Rectal smooth muscle tissue (tissue), 1 donor: Measurements from ENCODE around the gene KDM6A.
"Not testable (repeated sequence)": the region's sequence is repeated elsewhere in the genome, so short reads cannot be mapped to it uniquely, and the experiment has no call there.

ENCODE experiments used
- H3K27ac ChIP-seq: one replicate; pipeline ENCODE4 v1.7.0; 2013; ENCODE audit warnings: low read depth, low read length, inconsistent platforms
- H3K27me3 ChIP-seq: one replicate; pipeline ENCODE4 v1.7.0; 2013; ENCODE audit warnings: low read length; ENCODE audit not compliant: control insufficient read depth, insufficient read depth
- H3K36me3 ChIP-seq: one replicate; pipeline ENCODE4 v1.7.0; 2013; ENCODE audit warnings: low read length; ENCODE audit not compliant: control insufficient read depth, insufficient read depth
- H3K4me1 ChIP-seq: one replicate; pipeline ENCODE4 v1.7.0; 2013; ENCODE audit warnings: low read length; ENCODE audit not compliant: control insufficient read depth, insufficient read depth
- H3K4me3 ChIP-seq: one replicate; pipeline ENCODE4 v1.7.0; 2013; ENCODE audit warnings: low read length
- H3K9ac ChIP-seq: one replicate; pipeline ENCODE4 v1.7.0; 2013; ENCODE audit warnings: low read length

The KDM6A gene

GRCh38 chrX:44911074-44911600 is 38.1 kb downstream of the KDM6A start:
- H3K4me1 ChIP-seq, H3K27ac ChIP-seq, H3K36me3 ChIP-seq, H3K9ac ChIP-seq, H3K4me3 ChIP-seq, H3K27me3 ChIP-seq: not testable (repeated sequence)

DNA sequence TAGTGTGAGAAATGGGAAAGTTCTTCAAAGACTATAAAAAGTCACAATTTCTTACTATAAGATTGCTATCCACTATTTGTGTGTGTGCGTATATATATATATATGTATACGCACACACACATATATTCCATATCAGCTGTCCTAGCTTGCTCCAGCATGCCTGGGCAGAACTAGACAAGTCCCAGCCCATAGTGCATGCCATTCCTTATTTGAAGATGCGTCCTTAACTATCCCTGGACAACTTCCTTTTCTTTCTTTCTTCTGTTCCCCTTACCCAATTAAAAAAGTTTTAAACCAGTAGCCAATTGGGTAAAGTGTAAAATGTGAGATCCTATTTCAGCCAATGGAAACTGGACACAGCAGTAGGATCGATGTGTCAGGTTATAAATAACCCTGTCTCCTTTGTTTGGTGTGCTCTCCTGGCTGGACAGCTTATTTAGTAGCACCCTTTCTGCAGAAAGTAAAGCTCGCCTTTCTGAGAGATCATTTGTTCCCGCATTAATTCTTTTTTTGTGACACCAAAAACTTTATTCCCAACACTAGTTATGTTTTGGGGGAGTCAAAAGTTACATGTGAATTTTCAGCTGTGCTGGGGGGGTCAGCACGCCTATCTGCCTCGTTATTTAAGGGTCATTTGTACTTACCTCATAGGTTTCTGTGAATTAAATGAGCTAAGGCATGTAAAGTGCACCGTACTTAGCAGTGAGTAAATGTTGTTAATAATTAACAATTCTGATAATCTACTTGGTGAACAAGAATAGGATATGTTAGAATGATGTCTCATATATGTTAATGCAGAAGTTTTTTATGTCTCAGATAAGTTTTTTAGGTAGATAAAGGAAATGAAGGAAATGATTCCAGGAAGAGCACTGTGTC is 40.9 kb downstream of the KDM6A start:
- no peak overlapping the region for H3K4me3 ChIP-seq
- H3K9ac ChIP-seq, result no peak overlapping the region
- no peak overlapping the region for H3K27ac ChIP-seq
- H3K36me3 ChIP-seq, result no peaks in the 10 kb centered on the region
- no peaks in the 10 kb centered on the region for H3K4me1 ChIP-seq
- H3K27me3 ChIP-seq, result no peaks in the 10 kb centered on the region

GRCh38 chrX:44914532-44915198 is 41.7 kb downstream of the KDM6A start:
- no peak overlapping the region for H3K9ac ChIP-seq
- no peaks in the 10 kb centered on the region for H3K36me3 ChIP-seq
- no peaks in the 10 kb centered on the region for H3K4me1 ChIP-seq
- no peak overlapping the region for H3K4me3 ChIP-seq
- H3K27ac ChIP-seq, result no peak overlapping the region
- H3K27me3 ChIP-seq, result no peaks in the 10 kb centered on the region

- Histone ChIP-seq H3K4me1 (no peaks in the 10 kb centered on the region), H3K27me3 (no peaks in the 10 kb centered on the region), H3K27ac (no peak overlapping the region), H3K9ac (no peak overlapping the region), H3K4me3 (no peak overlapping the region), H3K36me3 (no peaks in the 10 kb centered on the region)
Observed at GRCh38 chrX:44915361-44915868, 42.4 kb downstream of the KDM6A start.

DNA sequence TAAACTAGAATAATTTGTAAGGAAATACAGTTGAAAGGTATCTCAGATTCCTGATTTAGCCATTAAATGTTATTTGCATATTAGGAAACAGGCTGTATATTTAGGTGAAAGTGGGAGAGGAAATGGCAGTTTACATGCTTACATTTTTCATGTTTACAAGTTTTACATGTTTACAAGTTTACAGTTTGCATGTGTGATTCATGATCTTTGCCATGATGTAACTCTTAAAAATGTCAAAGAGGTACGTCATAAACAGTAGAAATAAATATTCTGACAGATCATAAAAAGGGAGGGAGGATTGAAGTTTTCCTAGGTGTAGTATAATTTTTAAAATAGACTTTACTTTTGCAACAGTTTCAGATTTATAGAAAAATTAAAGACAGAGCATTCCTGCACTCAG is 45.7 kb downstream of the KDM6A start:
- H3K36me3 ChIP-seq, result no peaks in the 10 kb centered on the region
- H3K4me3 ChIP-seq, result no peak overlapping the region
- no peaks in the 10 kb centered on the region for H3K4me1 ChIP-seq
- no peaks in the 10 kb centered on the region for H3K27me3 ChIP-seq
- no peak overlapping the region for H3K9ac ChIP-seq
- no peak overlapping the region for H3K27ac ChIP-seq

DNA sequence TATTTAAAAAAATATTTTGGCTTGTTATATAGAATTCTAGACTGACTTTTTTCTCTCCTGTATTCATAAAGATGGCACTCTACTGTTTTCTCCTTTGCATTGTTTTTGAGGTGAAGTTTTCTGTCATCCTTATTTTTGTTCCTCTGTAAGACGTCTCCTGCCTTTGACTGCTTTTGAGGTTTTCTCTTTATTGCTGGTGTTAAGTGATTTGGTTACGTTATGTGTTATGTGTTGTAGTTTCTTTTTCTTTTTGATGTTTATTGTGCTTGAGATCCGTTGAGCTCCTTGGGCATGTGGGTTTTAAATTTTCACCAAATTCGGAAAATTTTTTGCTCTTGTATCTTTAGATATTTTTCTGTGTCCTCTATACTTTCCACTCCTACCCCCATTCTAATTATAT is 50.0 kb downstream of the KDM6A start:
- Histone ChIP-seq H3K27ac (no peak overlapping the region), H3K4me3 (no peak overlapping the region), H3K36me3 (no peaks in the 10 kb centered on the region), H3K9ac (no peak overlapping the region), H3K4me1 (no peaks in the 10 kb centered on the region), H3K27me3 (no peaks in the 10 kb centered on the region)

DNA sequence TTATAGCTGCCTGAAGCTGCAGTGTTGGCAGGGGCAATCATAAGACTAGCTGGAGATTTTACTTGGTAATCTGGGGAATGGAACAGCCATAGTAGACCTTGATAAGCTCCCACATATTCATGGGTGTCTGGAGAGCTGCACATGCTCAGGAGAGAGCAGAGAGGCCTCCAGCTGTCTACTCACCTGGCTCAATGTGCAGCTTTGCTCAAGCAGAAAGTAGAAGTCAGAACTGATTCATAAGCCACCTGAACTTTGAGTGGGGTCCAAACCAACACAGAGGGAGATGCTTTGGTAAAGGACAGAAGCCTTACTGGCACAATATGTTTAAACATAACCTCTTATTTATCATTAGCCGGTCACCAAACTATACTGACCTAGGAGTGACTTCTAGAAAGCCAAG is 54.4 kb downstream of the KDM6A start:
- Histone ChIP-seq H3K4me3 (no peak overlapping the region), H3K36me3 (no peaks in the 10 kb centered on the region), H3K4me1 (no peaks in the 10 kb centered on the region), H3K9ac (no peak overlapping the region), H3K27me3 (no peaks in the 10 kb centered on the region), H3K27ac (no peak overlapping the region)

- Histone ChIP-seq H3K4me1 (no peaks in the 10 kb centered on the region), H3K4me3 (no peak overlapping the region), H3K27ac (no peak overlapping the region), H3K36me3 (no peaks in the 10 kb centered on the region), H3K9ac (no peak overlapping the region), H3K27me3 (no peaks in the 10 kb centered on the region)
Observed at GRCh38 chrX:44931441-44931973, 58.5 kb downstream of the KDM6A start.

DNA sequence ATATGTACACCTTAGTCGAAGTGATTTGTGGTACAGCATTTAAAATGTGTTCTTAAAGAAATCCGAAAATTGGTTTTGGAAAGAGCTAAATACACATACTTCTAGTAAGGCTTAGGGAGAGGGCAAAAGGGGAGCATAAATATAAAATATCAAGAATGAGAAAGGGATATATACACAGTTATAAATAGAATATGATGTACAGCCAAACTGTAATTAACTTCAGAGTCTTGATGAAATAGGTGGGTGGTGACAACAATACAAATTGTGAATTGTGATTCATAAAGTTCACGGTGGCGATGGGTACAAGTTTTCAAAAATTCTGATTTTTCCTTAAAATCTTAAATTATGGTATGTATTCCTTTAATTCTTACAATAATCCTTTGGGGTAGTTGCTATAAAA is 62.2 kb downstream of the KDM6A start:
- Histone ChIP-seq H3K4me1 (no peaks in the 10 kb centered on the region), H3K36me3 (no peaks in the 10 kb centered on the region), H3K27ac (no peak overlapping the region), H3K9ac (no peak overlapping the region), H3K27me3 (no peaks in the 10 kb centered on the region), H3K4me3 (no peak overlapping the region)

GRCh38 chrX:44935640-44936039 is 62.7 kb downstream of the KDM6A start:
- H3K9ac ChIP-seq, result no peak overlapping the region
- H3K4me1 ChIP-seq, result no peaks in the 10 kb centered on the region
- H3K4me3 ChIP-seq, result no peak overlapping the region
- H3K36me3 ChIP-seq, result no peaks in the 10 kb centered on the region
- no peak overlapping the region for H3K27ac ChIP-seq
- H3K27me3 ChIP-seq, result no peaks in the 10 kb centered on the region

DNA sequence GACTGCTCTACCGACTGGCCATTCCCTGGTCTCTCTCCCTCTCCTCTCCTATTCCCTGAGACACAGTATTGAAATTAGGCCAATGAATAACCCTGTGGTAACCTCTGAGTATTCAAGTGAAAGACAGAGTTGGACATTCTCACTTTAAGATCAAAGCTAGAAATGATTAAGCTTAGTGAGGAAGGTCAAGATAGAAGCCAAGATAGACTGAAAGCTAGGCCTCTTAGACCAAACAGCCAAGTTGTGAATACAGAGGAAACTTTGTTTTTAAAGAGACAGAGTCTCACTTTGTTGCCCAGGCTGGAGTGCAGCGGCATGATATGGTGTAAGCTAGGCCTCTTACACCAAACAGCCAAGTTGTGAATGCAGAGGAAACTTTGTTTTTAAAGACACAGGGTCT is 64.6 kb downstream of the KDM6A start:
- H3K27ac ChIP-seq, result no peak overlapping the region
- H3K36me3 ChIP-seq, result no peaks in the 10 kb centered on the region
- no peaks in the 10 kb centered on the region for H3K27me3 ChIP-seq
- H3K4me1 ChIP-seq, result no peaks in the 10 kb centered on the region
- H3K4me3 ChIP-seq, result no peak overlapping the region
- H3K9ac ChIP-seq, result no peak overlapping the region

- no peak overlapping the region for H3K27ac ChIP-seq
Observed at GRCh38 chrX:44938111-44938510, 65.1 kb downstream of the KDM6A start.

More at GRCh38 chrX:44938111-44938510, 65.1 kb downstream of the KDM6A start:
- no peaks in the 10 kb centered on the region for H3K27me3 ChIP-seq
- H3K9ac ChIP-seq, result no peak overlapping the region
- H3K4me3 ChIP-seq, result no peak overlapping the region
- no peaks in the 10 kb centered on the region for H3K36me3 ChIP-seq
- H3K4me1 ChIP-seq, result no peaks in the 10 kb centered on the region
